Measurements from ENCODE around the gene CHRM3.

GRCh38 chr1:239429163-239429562, 42.8 kb downstream of the CHRM3 start:
- TF ChIP-seq CTCF (IDR thresholded peaks at IDR 0.05) (no peak), POLR2A (IDR thresholded peaks at IDR 0.05) (no peak)
